Brain microvascular endothelial cell (primary cell): ENCODE results near the gene RFC3.

Experiments used
- DNase-seq: peaks from one replicate; pipeline ENCODE4 v3.0.0-alpha.2; 2020
- H3K27ac ChIP-seq: fragments of 250-450 bp; sonication (Bioruptor Pico); 2 replicates; pipeline ENCODE4 v1.5.1; 2020; ENCODE audit warnings: mild to moderate bottlenecking, moderate library complexity
- H3K27me3 ChIP-seq: fragments of 250-450 bp; sonication (Bioruptor Pico); replicated peaks from 2 replicates; pipeline ENCODE4 v1.5.1; 2020; ENCODE audit warnings: mild to moderate bottlenecking
- H3K36me3 ChIP-seq: fragments of 250-450 bp; sonication (Bioruptor Pico); replicated peaks from 2 replicates; pipeline ENCODE4 v1.5.1; 2020; ENCODE audit warnings: mild to moderate bottlenecking
- H3K4me3 ChIP-seq: 2 replicates; pipeline ENCODE4 v1.5.1; 2011; ENCODE audit warnings: low read depth, mild to moderate bottlenecking, control low read depth, low read length, moderate library complexity
- in situ Hi-C: cut with HindIII; loops from 2 replicates; pipeline ENCODE4 v1.10.0; 2017; ENCODE audit warnings: low sequenced_read_pairs, low pct_ligation_motif_present
- TF ChIP-seq, protein P1 (sequence below): IDR thresholded peaks from 2 replicates; pipeline ENCODE4 v1.5.1; 2011; ENCODE audit warnings: low read depth, mild to moderate bottlenecking, moderate library complexity, low read length, control low read depth, inconsistent platforms; ENCODE audit errors: missing control alignments

The RFC3 gene

DNA sequence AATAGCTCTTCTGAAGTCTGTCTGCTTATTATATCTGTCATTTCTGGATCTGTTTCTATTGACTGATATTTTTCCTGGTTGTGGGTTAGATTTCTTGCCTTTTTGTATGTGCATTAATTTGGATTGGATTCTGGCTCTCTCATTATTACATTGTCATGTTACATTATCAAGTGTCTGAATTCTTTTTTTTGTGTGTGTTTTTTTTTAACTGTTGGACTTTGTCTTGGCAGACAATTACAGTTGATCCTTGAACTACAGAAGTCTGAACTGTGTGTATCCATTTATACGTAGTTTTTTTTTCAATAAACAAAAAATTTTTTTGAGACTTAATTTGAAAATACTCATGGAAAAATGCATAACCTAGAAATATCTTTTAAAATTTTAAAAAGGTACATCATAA is 22.5 kb downstream of the RFC3 start:
- Histone ChIP-seq H3K4me3 (no peak overlapping the region), H3K27ac (no peak overlapping the region), H3K36me3 (no peaks in the 10 kb centered on the region), H3K27me3 (no peaks in the 10 kb centered on the region)
- in situ Hi-C loops: no loop called here
- TF ChIP-seq, protein P1, sequence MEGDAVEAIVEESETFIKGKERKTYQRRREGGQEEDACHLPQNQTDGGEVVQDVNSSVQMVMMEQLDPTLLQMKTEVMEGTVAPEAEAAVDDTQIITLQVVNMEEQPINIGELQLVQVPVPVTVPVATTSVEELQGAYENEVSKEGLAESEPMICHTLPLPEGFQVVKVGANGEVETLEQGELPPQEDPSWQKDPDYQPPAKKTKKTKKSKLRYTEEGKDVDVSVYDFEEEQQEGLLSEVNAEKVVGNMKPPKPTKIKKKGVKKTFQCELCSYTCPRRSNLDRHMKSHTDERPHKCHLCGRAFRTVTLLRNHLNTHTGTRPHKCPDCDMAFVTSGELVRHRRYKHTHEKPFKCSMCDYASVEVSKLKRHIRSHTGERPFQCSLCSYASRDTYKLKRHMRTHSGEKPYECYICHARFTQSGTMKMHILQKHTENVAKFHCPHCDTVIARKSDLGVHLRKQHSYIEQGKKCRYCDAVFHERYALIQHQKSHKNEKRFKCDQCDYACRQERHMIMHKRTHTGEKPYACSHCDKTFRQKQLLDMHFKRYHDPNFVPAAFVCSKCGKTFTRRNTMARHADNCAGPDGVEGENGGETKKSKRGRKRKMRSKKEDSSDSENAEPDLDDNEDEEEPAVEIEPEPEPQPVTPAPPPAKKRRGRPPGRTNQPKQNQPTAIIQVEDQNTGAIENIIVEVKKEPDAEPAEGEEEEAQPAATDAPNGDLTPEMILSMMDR: no peak
- DNase-seq: no peak

DNA sequence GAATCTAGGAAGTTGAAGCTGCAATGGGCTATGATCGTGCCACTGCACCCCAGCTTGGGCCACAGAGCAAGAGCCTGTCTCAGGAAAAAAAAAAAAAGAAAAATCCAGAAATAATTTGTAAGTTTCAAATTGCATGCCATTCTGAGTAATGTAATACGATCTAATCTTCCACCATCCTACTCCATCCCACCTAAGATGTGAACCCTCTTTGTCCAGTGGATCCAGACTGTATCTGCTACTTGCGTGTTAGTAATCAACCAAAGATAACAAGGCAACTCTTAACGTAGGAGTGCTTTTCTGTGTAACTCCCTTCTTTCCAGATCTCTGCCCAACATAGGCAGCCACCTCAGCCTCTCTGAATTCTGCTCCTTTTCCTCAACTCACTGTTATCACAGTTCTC is 24.3 kb downstream of the RFC3 start:
- H3K4me3 ChIP-seq: no peak overlapping the region
- in situ Hi-C loops: no loop called here
- TF ChIP-seq, protein P1: no peak
- no peaks in the 10 kb centered on the region for H3K36me3 ChIP-seq
- no peak overlapping the region for H3K27ac ChIP-seq
- H3K27me3 ChIP-seq: no peaks in the 10 kb centered on the region
- DNase-seq: no peak

DNA sequence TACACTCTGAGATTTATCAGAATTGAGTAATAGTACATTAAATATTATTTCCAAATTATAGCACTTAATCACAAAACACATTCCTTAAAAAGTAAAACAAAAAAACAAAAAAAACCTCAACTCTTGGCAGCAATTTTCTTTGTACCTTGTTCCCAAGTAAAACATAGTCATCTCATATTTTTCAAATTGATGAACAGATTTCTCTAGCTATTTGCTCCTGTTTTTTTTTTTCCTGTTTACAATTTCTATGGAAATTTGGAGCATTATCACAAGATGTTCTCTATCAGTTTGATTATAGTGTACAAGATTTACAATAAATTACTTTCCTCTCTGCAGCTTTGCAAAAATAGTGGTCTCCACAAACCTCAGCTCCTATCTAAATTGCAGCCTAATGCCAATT is 25.0 kb downstream of the RFC3 start:
- Histone ChIP-seq H3K27me3 (no peaks in the 10 kb centered on the region), H3K36me3 (no peaks in the 10 kb centered on the region), H3K27ac (no peak overlapping the region), H3K4me3 (no peak overlapping the region)
- TF ChIP-seq, protein P1: no peak
- in situ Hi-C loops: no loop called here
- DNase-seq: no peak

DNA sequence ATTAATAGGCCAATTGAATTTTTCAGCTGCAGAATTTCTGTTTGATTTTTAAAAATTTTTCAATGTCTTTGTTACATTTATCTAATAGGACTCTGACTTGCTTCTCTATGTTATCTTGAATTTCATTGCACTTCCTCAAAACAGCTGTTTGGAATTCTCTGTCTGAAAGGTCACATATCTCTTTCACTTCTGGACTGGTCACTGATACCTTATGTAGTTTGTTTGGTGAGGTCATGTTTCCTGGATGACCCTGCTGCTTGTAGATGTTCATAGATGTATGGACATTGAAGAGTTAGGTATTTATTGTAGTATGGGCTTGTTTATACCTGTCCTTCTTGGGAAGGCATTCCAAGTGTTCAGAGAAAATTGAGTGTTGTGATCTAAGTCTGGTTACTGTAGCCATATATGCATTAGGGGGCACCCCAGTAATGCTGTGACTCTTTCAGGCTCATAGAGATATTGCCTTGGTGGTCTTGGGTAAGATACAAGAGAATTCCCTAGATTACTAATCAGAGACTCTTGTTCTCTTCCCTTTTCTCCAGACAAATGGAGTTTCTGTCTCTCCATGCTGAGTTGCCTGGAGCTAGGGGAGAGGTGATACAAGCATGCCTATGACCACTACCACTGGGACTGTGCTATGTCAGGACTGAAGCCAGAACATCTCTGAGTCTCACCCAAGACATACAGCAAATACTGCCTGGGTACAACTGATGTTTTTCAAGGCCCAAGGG is 27.8 kb downstream of the RFC3 start:
- H3K36me3 ChIP-seq: no peaks in the 10 kb centered on the region
- no peak overlapping the region for H3K4me3 ChIP-seq
- H3K27me3 ChIP-seq: no peaks in the 10 kb centered on the region
- H3K27ac ChIP-seq: no peak overlapping the region
- in situ Hi-C loops: no loop called here
- TF ChIP-seq, protein P1: no peak
- DNase-seq: no peak

DNA sequence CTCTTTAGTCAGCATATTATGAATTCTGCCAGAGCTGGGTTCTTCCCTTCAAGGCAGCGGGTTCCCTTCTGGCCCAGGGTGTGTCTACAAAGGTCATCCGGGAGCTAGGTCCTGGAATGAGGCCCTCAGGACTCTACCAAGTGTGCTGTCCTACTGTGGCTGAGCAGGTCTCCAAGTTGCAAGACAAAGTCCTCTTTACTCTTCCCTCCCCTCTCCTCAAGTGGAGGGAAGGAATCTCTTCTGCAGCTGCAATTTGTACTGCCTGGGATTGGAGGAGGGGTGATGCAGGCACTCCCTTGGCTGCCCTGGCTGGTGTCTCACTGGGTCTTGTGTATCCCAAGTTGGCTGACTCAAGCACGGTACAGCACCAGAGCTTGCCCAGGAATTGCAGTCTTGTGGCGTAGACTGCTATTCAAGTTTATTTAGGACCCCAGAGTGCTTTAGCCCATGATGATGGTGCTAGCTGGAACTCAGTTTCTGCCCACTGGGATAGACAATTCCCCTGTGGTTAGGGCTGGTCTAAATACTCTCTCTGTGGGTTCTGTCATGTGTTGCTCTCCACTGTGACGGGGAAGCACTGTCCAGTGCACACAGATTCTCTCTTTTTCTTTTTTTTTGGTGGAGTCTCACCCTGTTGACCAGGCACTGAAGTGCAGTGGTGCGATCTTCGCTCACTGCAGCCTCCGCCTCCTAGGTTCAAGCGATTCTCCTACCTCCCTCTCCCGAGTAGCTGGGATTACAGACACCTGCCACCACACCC is 28.5 kb downstream of the RFC3 start:
- in situ Hi-C loops: no loop called here
- no peak overlapping the region for H3K4me3 ChIP-seq
- H3K36me3 ChIP-seq: no peaks in the 10 kb centered on the region
- TF ChIP-seq, protein P1: no peak
- H3K27ac ChIP-seq: no peak overlapping the region
- no peaks in the 10 kb centered on the region for H3K27me3 ChIP-seq
- DNase-seq: no peak
